Spleen (tissue), 7 donors: ENCODE data around the gene EPHA4.

Experiments used
- CTCF ChIP-seq, 11 experiments: fragments of 200-600 bp in 7 of 11; fragments of 450-650 bp in 4 of 11; sonication (generic) in 4 of 11; IDR thresholded peaks in 8 of 11; conservative IDR thresholded peaks in 3 of 11; 1 replicate in 7 of 11; 2 replicates in 4 of 11; pipeline versions ENCODE4 v1.4.0 to v1.8.0; 2016 to 2021; ENCODE audit warnings: antibody characterized with exemption in 11 of 11, inconsistent platforms in 4 of 11, mild to moderate bottlenecking in 1 of 11
- POLR2AphosphoS5 ChIP-seq, 3 donors: sonication (generic); formaldehyde crosslinking; IDR thresholded peaks; one replicate each; pipeline ENCODE4 v1.5.1; 2017; ENCODE audit warnings: antibody characterized with exemption in 3 of 3
- donor health status: DM: no; HTN: no; CAD: no; lungs with moderate emphysema.
- donor health status: DM: no; HTN: no; CAD: no.
- donor health status: DM: no; HTN: no; CAD: no.

- no peak for TF ChIP-seq POLR2AphosphoS5 (IDR thresholded peaks at IDR 0.05)
- no peak for TF ChIP-seq CTCF (IDR thresholded peaks at IDR 0.05 in 8 of 11, conservative IDR thresholded peaks at IDR 0.05 in 3 of 11)
Observed at GRCh38 chr2:221446140-221446539, 126.0 kb downstream of the EPHA4 start.
